Progenitor cell of endocrine pancreas (in vitro differentiated cells): ENCODE results near the gene SLC35E1. TPM values are rescaled to one million over a fixed set of nuclear protein-coding genes. Genes with fewer than 3 reads are reported as not detected.

Experiments
- DNase-seq: peaks from one replicate; pipeline ENCODE4 v3.0.0; 2021; ENCODE audit warnings: low spot score; ENCODE audit not compliant: unreplicated experiment
- H3K27ac Mint-ChIP-seq: 2 replicates; pipeline ENCODE4 v1.8.0; 2021; ENCODE audit warnings: mild to moderate bottlenecking, moderate library complexity, mixed read lengths
- H3K27me3 Mint-ChIP-seq: 2 replicates; pipeline ENCODE4 v1.8.0; 2021; ENCODE audit warnings: mixed read lengths
- H3K36me3 Mint-ChIP-seq: 2 replicates; pipeline ENCODE4 v1.8.0; 2022; ENCODE audit warnings: mixed read lengths; ENCODE audit not compliant: insufficient read depth
- H3K4me1 Mint-ChIP-seq: 2 replicates; pipeline ENCODE4 v1.8.0; 2021; ENCODE audit warnings: low read depth, mixed read lengths
- H3K4me3 Mint-ChIP-seq: 2 replicates; pipeline ENCODE4 v1.8.0; 2021; ENCODE audit warnings: low read depth, mild to moderate bottlenecking, moderate library complexity, mixed read lengths
- H3K9me3 Mint-ChIP-seq: 2 replicates; pipeline ENCODE4 v1.8.0; 2021; ENCODE audit warnings: low read depth, mixed read lengths
- CTCF ChIP-seq: fragments of 200-600 bp; sonication (generic); IDR thresholded peaks from one replicate; pipeline ENCODE4 v1.5.0; 2021; ENCODE audit warnings: antibody characterized with exemption, mild to moderate bottlenecking; ENCODE audit not compliant: unreplicated experiment
- total RNA-seq: library from RNA; stranded (reverse); gene quantifications from 2 replicates; pipeline ENCODE4 v1.2.1, GENCODE V29; 2021

Gene SLC35E1
- total RNA-seq, 1 donor from 2014 or later, result 49.1 TPM

- no peak for DNase-seq
- Mint-ChIP-seq H3K9me3 (no peaks in the 10 kb centered on the region), H3K36me3 (peaks cover 16% of the 10 kb centered on the region), H3K27me3 (no peaks in the 10 kb centered on the region), H3K4me1 (no peaks in the 10 kb centered on the region), H3K27ac (no peak overlapping the region), H3K4me3 (no peak overlapping the region)
- TF ChIP-seq CTCF, result no peak
Observed at GRCh38 chr19:16520074-16520973, 51.9 kb downstream of the SLC35E1 start.

DNA sequence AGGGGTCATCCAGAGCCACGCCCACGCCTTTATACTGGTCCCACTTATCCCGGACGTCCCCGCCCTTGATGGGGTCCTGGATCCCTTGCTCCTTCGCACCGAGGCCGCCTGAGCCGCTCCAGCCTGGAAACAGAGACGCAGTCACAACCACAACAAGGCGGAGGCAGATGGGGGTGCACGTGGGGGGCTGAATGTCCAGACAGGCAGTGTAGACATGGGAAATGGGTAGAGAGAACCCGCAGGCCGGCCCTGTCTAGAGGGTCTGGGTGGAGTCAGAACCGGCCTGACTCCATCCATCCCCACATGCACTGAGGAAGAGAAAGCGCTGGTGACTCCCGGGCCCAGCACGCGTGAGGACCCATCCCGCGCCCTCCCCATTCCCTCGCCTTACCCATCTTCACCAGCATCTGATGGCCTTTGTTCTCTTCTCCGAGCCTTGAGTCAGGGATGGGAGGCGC lies 53.0 kb downstream of the SLC35E1 start:
- H3K36me3 Mint-ChIP-seq, result peaks cover 16% of the 10 kb centered on the region
- no peaks in the 10 kb centered on the region for H3K4me1 Mint-ChIP-seq
- peak overlapping the region; percentile 33 for H3K27ac Mint-ChIP-seq

GRCh38 chr19:16518483-16519229 lies 53.6 kb downstream of the SLC35E1 start:
- Mint-ChIP-seq H3K27me3 (no peaks in the 10 kb centered on the region), H3K27ac (peak overlapping the region; percentile 33), H3K4me3 (no peak overlapping the region), H3K9me3 (no peaks in the 10 kb centered on the region), H3K4me1 (no peaks in the 10 kb centered on the region), H3K36me3 (peaks cover 11% of the 10 kb centered on the region)
- peak; percentile 23 for TF ChIP-seq CTCF
- DNase-seq, result no peak

More for the DNA sequence above, 53.0 kb downstream of the SLC35E1 start:
- Mint-ChIP-seq H3K4me3 (no peak overlapping the region), H3K27me3 (no peaks in the 10 kb centered on the region), H3K9me3 (no peaks in the 10 kb centered on the region)
- DNase-seq, result no peak
- TF ChIP-seq CTCF, result no peak

- TF ChIP-seq CTCF, result no peak
- no peak overlapping the region for H3K27ac Mint-ChIP-seq
- H3K9me3 Mint-ChIP-seq, result no peaks in the 10 kb centered on the region
- H3K36me3 Mint-ChIP-seq, result peaks cover 11% of the 10 kb centered on the region
- no peak for DNase-seq
- no peak overlapping the region for H3K4me3 Mint-ChIP-seq
- H3K4me1 Mint-ChIP-seq, result no peaks in the 10 kb centered on the region
- no peaks in the 10 kb centered on the region for H3K27me3 Mint-ChIP-seq
Observed at GRCh38 chr19:16518061-16518460, 54.2 kb downstream of the SLC35E1 start.

DNA sequence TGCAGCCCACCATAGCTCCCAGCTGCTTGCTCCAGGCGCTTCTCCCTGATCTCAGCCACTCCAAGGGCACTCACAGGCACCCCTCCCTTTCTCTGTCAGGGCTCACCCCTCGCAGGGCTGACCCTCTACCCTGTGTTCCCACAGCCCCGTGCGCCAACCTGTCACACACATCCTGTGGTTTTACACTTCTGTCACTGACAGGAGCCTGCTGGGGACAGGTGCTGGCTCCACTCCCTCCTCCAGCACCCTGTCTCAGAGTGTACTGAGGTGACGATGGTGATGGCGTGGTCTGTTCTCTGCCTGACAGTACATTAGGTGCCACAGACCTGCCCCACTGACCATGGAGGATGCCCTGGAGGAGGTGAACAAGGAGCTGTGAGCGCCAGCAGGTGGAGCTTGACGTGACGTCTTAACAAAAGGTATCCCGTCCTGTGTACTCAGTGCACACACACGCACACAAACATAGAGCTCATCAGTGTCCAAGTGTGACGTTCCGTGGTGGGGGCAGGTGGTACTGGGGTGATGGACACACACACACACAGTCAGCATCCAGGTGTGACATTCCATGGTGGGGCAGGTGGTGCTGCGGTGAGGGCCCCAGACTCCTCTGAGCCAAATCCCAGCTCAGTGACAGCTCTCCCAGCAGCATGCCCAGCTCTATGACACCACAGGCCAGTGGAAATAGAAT lies 55.1 kb downstream of the SLC35E1 start:
- TF ChIP-seq CTCF, result no peak
- DNase-seq, result no peak
- Mint-ChIP-seq H3K4me3 (no peak overlapping the region), H3K4me1 (no peaks in the 10 kb centered on the region), H3K27ac (no peak overlapping the region), H3K9me3 (no peaks in the 10 kb centered on the region), H3K36me3 (peaks cover 9% of the 10 kb centered on the region), H3K27me3 (no peaks in the 10 kb centered on the region)
